Activated B cell treated with CpG ODN at 0.5 μM for 24 hours (primary cell): ENCODE measurements around the gene VPS72. TPM values are rescaled to one million over a fixed set of nuclear protein-coding genes. Genes with fewer than 3 reads are reported as not detected.
A peak's percentile ranks its signal among the peaks of the same experiment; 100 is the strongest.

ENCODE experiments used
- ATAC-seq: fragments of 200-7000 bp; cut with Tn5 transposase; one replicate; pipeline ENCODE4 v1.10.0; 2021; ENCODE audit warnings: low read depth, mild to moderate bottlenecking, moderate library complexity
- CTCF ChIA-PET: fragments of 350-600 bp; sonication (Branson Sonifier 250); formaldehyde crosslinking; loops from one replicate; lab custom pipeline; 2021; ENCODE audit warnings: antibody characterized with exemption; lab: Charles Lee
- POLR2A ChIA-PET: fragments of 350-600 bp; sonication (Branson Sonifier 250); formaldehyde crosslinking; loops from one replicate; lab custom pipeline; 2021; ENCODE audit warnings: antibody characterized with exemption; lab: Charles Lee
- DNase-seq: peaks from one replicate; pipeline ENCODE4 v3.0.0; 2022
- H3K27ac Mint-ChIP-seq: one replicate; pipeline ENCODE4 v1.8.0; 2020; ENCODE audit warnings: mixed read lengths
- H3K27me3 Mint-ChIP-seq: one replicate; pipeline ENCODE4 v1.8.0; 2021; ENCODE audit warnings: mixed read lengths
- H3K36me3 Mint-ChIP-seq: one replicate; pipeline ENCODE4 v1.8.0; 2021; ENCODE audit warnings: low read depth, mixed read lengths
- H3K4me1 Mint-ChIP-seq: one replicate; pipeline ENCODE4 v1.8.0; 2021; ENCODE audit warnings: mixed read lengths
- H3K4me3 Mint-ChIP-seq: one replicate; pipeline ENCODE4 v1.8.0; 2020; ENCODE audit warnings: mild to moderate bottlenecking, mixed read lengths
- H3K9me3 Mint-ChIP-seq: one replicate; pipeline ENCODE4 v1.8.0; 2020; ENCODE audit warnings: mixed read lengths
- CTCF ChIP-seq: fragments of 200-600 bp; IDR thresholded peaks from one replicate; pipeline ENCODE4 v1.8.0; 2022; ENCODE audit warnings: antibody characterized with exemption, mild to moderate bottlenecking
- intact Hi-C: fragments of 100-400 bp; cut with micrococcal nuclease; formaldehyde crosslinking; loops from one replicate; pipeline ENCODE4 v1.15.1; 2024
- total RNA-seq: library from RNA; stranded (reverse); gene quantifications from 2 replicates; pipeline ENCODE4 v1.2.3, GENCODE V29; 2022

VPS72 gene
- total RNA-seq, 1 donor from 2014 or later, result 58.8 TPM

GRCh38 chr1:151131701-151132334 is 58.2 kb downstream of the VPS72 start:
- Mint-ChIP-seq H3K9me3 (no peaks in the 10 kb centered on the region), H3K4me3 (peak overlapping the region; percentile 84), H3K36me3 (no peaks in the 10 kb centered on the region), H3K4me1 (peaks cover 12% of the 10 kb centered on the region), H3K27ac (peak overlapping the region; percentile 89), H3K27me3 (no peaks in the 10 kb centered on the region)
- ChIA-PET CTCF (interaction anchor here (1.3 to 1.4 kb wide), 2 partner anchors 30 to 32 kb away, joined by 3 to 4 read pairs; no protein-coding TSS in a partner anchor), POLR2A (interaction anchor here (0.6 to 1.9 kb wide), 23 partner anchors 9 to 767 kb away, joined by 3 to 16 read pairs (median 5); partner anchors contain the start of genes C1orf56, LYSMD1, PSMD4 and SCNM1)
- no peak for TF ChIP-seq CTCF
- DNase-seq (no peak), ATAC-seq (no peak)
- intact Hi-C loops, result loop anchor here (1.0 to 2.0 kb wide), 3 partner anchors 14 to 61 kb away; partner anchors contain the start of genes GABPB2, LYSMD1 and SEMA6C

GRCh38 chr1:151130987-151131586 is 58.9 kb downstream of the VPS72 start:
- DNase-seq (peak; percentile 73), ATAC-seq (peak; percentile 100)
- Mint-ChIP-seq H3K27ac (peak overlapping the region; percentile 89), H3K4me3 (peak overlapping the region; percentile 84), H3K27me3 (no peaks in the 10 kb centered on the region), H3K36me3 (no peaks in the 10 kb centered on the region), H3K9me3 (no peaks in the 10 kb centered on the region), H3K4me1 (peaks cover 12% of the 10 kb centered on the region)
- CTCF ChIA-PET, result interaction anchor here (1.3 to 1.4 kb wide), 2 partner anchors 30 to 31 kb away, joined by 3 to 4 read pairs; no protein-coding TSS in a partner anchor
- POLR2A ChIA-PET, result interaction anchor here (0.6 to 1.9 kb wide), 24 partner anchors 10 to 766 kb away, joined by 3 to 16 read pairs (median 5); partner anchors contain the start of genes C1orf56, LYSMD1, PSMD4 and SCNM1
- intact Hi-C loops, result loop anchor here (1.0 to 2.0 kb wide), 3 partner anchors 15 to 60 kb away; partner anchors contain the start of genes GABPB2, LYSMD1 and SEMA6C
- TF ChIP-seq CTCF, result no peak

- CTCF ChIA-PET, result interaction anchor here (1.2 kb wide), 1 partner anchor 27 kb away, joined by 3 read pairs; no protein-coding TSS in a partner anchor
- POLR2A ChIA-PET, result interaction anchor here (0.6 to 1.2 kb wide), 4 partner anchors 10 to 99 kb away, joined by 3 to 7 read pairs (median 6); no protein-coding TSS in a partner anchor
- no peaks in the 10 kb centered on the region for H3K27me3 Mint-ChIP-seq
- ATAC-seq (no peak), DNase-seq (no peak)
- peaks cover 12% of the 10 kb centered on the region for H3K4me1 Mint-ChIP-seq
- no peak overlapping the region for H3K4me3 Mint-ChIP-seq
- intact Hi-C loops, result no loop called here
- TF ChIP-seq CTCF, result no peak
- H3K9me3 Mint-ChIP-seq, result no peaks in the 10 kb centered on the region
- peaks cover 10% of the 10 kb centered on the region for H3K36me3 Mint-ChIP-seq
- H3K27ac Mint-ChIP-seq, result no peak overlapping the region
Measured at GRCh38 chr1:151128800-151129199, 61.2 kb downstream of the VPS72 start.

Other genes with a start within 250 kb of the VPS72 start
- 95.5 and 106 TPM in 2 replicates for gene CERS2, start 215.4 kb downstream of the VPS72 start, total RNA-seq
- gene ANXA9, start 207.9 kb downstream of the VPS72 start, total RNA-seq, result not detected in 2 replicates
- 8.9 and 10.7 TPM in 2 replicates for gene MINDY1, start 183.3 kb downstream of the VPS72 start, total RNA-seq
- 12.9 and 14.2 TPM in 2 replicates for gene PRUNE1, start 181.7 kb downstream of the VPS72 start, total RNA-seq
- gene BNIPL, start 153.6 kb downstream of the VPS72 start, total RNA-seq, result 1.00 and 1.2 TPM in 2 replicates
- gene C1orf56, start 142.4 kb downstream of the VPS72 start, total RNA-seq, result 2.4 and 2.5 TPM in 2 replicates
- gene CDC42SE1, start 130.6 kb downstream of the VPS72 start, total RNA-seq, result 139 and 148 TPM in 2 replicates
- gene MLLT11, start 129.8 kb downstream of the VPS72 start, total RNA-seq, result 0.59 and 0.67 TPM in 2 replicates
- gene GABPB2, start 119.4 kb downstream of the VPS72 start, total RNA-seq, result 13.8 and 17.4 TPM in 2 replicates
- gene SEMA6C, start 43.6 kb downstream of the VPS72 start, total RNA-seq, result 0.59 and 0.67 TPM in 2 replicates
- gene TNFAIP8L2, start 33.5 kb downstream of the VPS72 start, total RNA-seq, result 8.5 and 9.3 TPM in 2 replicates
- gene LYSMD1, start 24.3 kb downstream of the VPS72 start, total RNA-seq, result 4.9 and 5.4 TPM in 2 replicates
- gene SCNM1, start 24.1 kb downstream of the VPS72 start, total RNA-seq, result 52.8 and 58.2 TPM in 2 replicates
- 3.8 and 4.4 TPM in 2 replicates for gene TMOD4, start 14.2 kb downstream of the VPS72 start, total RNA-seq
- 63.2 and 77.7 TPM in 2 replicates for gene PIP5K1A, start 8.4 kb upstream of the VPS72 start, total RNA-seq
- 189 and 201 TPM in 2 replicates for gene PSMD4, start 64.5 kb upstream of the VPS72 start, total RNA-seq
- gene ZNF687, start 92.1 kb upstream of the VPS72 start, total RNA-seq, result 38.8 and 40.3 TPM in 2 replicates
- 112 and 113 TPM in 2 replicates for gene PI4KB, start 137.2 kb upstream of the VPS72 start, total RNA-seq
- 222 and 262 TPM in 2 replicates for gene RFX5, start 157.1 kb upstream of the VPS72 start, total RNA-seq
- gene SELENBP1, start 182.5 kb upstream of the VPS72 start, total RNA-seq, result not detected in 2 replicates
- 310 and 330 TPM in 2 replicates for gene PSMB4, start 209.4 kb upstream of the VPS72 start, total RNA-seq